Measurements from ENCODE around the gene LIX1L. TPM values are rescaled to one million over a fixed set of nuclear protein-coding genes. Genes with fewer than 3 reads are reported as not detected.

Gene LIX1L
- total RNA-seq, 1 donor from 2014 or later, result 13.6 TPM

DNA sequence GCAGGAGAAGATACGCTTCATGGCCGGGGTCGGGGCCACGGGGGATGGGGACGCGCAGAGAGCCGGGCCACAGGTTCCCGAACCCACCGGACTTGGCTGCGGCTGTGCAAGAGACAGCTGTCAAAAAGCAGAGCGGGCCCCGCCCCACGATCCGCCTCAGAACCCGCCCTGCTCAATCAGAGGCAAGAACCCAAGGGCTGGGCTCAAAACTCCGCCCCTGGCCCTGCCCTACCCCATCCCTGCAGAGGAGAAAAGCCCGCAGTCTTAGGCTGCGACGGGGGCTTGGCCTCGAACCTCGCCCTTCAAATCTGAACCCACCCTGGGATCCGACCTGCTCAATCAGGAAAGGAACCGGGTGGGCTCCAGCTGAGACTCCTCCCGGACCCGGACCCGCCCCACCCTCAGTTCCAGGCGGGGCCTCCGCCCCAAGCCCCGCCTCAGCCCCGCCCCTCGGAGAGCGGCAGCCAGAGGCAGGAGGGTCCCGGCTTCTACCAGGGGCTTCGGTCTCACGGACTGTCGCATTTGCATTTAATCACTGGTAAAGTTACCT is 72.0 kb downstream of the LIX1L start, which contains the start of gene ANKRD35:
Gene ANKRD35 (minus strand): TSS at position 129 of the 550 bp plus-strand sequence. CDS start 108 bp downstream, at position 21.
- no peaks in the 10 kb centered on the region for H3K79me2 ChIP-seq (ENCODE audit: low read depth)
- no peak for TF ChIP-seq EZH2phosphoT487 (IDR thresholded peaks at IDR 0.05)
- peaks cover 22% of the 10 kb centered on the region for H3K27me3 Mint-ChIP-seq (ENCODE audit: insufficient read depth, low read depth)
- H3K9ac ChIP-seq, result no peak within 1 kb of the TSS
- H3K27ac Mint-ChIP-seq, result no peak within 1 kb of the TSS
- H3K4me3 ChIP-seq, result peak within 1 kb of the TSS; percentile 85
- H3K27ac ChIP-seq, result no peak within 1 kb of the TSS
- H3K36me3 Mint-ChIP-seq, result no peaks in the 10 kb centered on the region
- peaks cover 54% of the 10 kb centered on the region for H3K27me3 ChIP-seq
- peaks cover 16% of the 10 kb centered on the region for H3K4me1 Mint-ChIP-seq
- H3K4me3 Mint-ChIP-seq, result peak within 1 kb of the TSS; percentile 86
- DNase-seq (ENCODE audit: low spot score), result peak; percentile 94
- no peaks in the 10 kb centered on the region for H3K9me3 ChIP-seq (ENCODE audit: low read depth)
- H2AFZ ChIP-seq (replicated peaks), result peak within 1 kb of the TSS; percentile 99
- H4K20me1 ChIP-seq (ENCODE audit: low read depth), result no peaks in the 10 kb centered on the region
- no peaks in the 10 kb centered on the region for H3K9me3 Mint-ChIP-seq
- no peaks in the 10 kb centered on the region for H3K36me3 ChIP-seq
- H3F3A ChIP-seq (ENCODE audit: low read depth), result no peaks in the 10 kb centered on the region
- H3K4me1 ChIP-seq, result no peaks in the 10 kb centered on the region
- H3K4me2 ChIP-seq, result peak within 1 kb of the TSS; percentile 77

DNA sequence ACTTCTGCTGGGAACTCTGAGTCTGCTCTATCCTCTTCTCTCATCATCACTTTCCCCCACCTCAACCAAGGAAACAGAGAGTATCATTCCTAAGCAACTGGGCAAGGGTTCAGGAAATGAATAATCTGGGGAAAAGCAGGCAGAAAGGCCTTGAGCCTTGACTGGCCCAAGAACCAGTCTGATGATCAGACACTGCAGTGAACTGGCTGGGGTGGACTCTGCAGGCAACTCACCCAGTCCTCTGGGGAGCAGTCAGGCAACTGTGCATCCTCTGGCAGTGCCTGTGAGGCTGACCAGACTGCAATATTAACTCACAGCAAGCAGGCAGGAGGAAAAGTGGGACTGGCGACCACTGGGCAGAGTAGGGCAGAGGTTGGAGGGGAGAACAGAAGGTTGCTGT is 73.1 kb downstream of the LIX1L start:
- peaks cover 54% of the 10 kb centered on the region for H3K27me3 ChIP-seq
- no peaks in the 10 kb centered on the region for H3K9me3 ChIP-seq (ENCODE audit: low read depth)
- H3K79me2 ChIP-seq (ENCODE audit: low read depth), result no peaks in the 10 kb centered on the region
- peaks cover 22% of the 10 kb centered on the region for H3K27me3 Mint-ChIP-seq (ENCODE audit: insufficient read depth, low read depth)
- H3K27ac Mint-ChIP-seq, result no peak overlapping the region
- TF ChIP-seq EZH2 (IDR thresholded peaks at IDR 0.05) (no peak), EZH2phosphoT487 (IDR thresholded peaks at IDR 0.05) (no peak)
- TF ChIP-seq, protein P1, sequence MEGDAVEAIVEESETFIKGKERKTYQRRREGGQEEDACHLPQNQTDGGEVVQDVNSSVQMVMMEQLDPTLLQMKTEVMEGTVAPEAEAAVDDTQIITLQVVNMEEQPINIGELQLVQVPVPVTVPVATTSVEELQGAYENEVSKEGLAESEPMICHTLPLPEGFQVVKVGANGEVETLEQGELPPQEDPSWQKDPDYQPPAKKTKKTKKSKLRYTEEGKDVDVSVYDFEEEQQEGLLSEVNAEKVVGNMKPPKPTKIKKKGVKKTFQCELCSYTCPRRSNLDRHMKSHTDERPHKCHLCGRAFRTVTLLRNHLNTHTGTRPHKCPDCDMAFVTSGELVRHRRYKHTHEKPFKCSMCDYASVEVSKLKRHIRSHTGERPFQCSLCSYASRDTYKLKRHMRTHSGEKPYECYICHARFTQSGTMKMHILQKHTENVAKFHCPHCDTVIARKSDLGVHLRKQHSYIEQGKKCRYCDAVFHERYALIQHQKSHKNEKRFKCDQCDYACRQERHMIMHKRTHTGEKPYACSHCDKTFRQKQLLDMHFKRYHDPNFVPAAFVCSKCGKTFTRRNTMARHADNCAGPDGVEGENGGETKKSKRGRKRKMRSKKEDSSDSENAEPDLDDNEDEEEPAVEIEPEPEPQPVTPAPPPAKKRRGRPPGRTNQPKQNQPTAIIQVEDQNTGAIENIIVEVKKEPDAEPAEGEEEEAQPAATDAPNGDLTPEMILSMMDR (IDR thresholded peaks at IDR 0.05), result no peak
- H3K27ac ChIP-seq, result no peak overlapping the region
- H2AFZ ChIP-seq (replicated peaks), result no peak overlapping the region
- H3K4me1 Mint-ChIP-seq, result peaks cover 17% of the 10 kb centered on the region
- H3F3A ChIP-seq (ENCODE audit: low read depth), result peaks cover 6% of the 10 kb centered on the region
- no peak overlapping the region for H3K9ac ChIP-seq
- no peak overlapping the region for H3K4me2 ChIP-seq
- H4K20me1 ChIP-seq (ENCODE audit: low read depth), result no peaks in the 10 kb centered on the region
- no peak overlapping the region for H3K4me3 ChIP-seq
- no peaks in the 10 kb centered on the region for H3K9me3 Mint-ChIP-seq
- no peaks in the 10 kb centered on the region for H3K36me3 ChIP-seq
- peaks cover 8% of the 10 kb centered on the region for H3K4me1 ChIP-seq
- H3K4me3 Mint-ChIP-seq, result peak overlapping the region; percentile 86
- H3K36me3 Mint-ChIP-seq, result no peaks in the 10 kb centered on the region
- no peak for DNase-seq (ENCODE audit: low spot score)

Other genes starting within 250 kb of the LIX1L start
- not detected in 2 replicates for gene CD160, start 238.5 kb downstream of the LIX1L start, total RNA-seq (ENCODE audit: low replicate concordance)
- gene RNF115, start 133.9 kb downstream of the LIX1L start, total RNA-seq (ENCODE audit: low replicate concordance), result 9.7 and 12.9 TPM in 2 replicates
- 15.6 and 29.5 TPM in 2 replicates for gene POLR3C, start 133.8 kb downstream of the LIX1L start, total RNA-seq (ENCODE audit: low replicate concordance)
- 5.9 and 11.9 TPM in 2 replicates for gene NUDT17, start 112.4 kb downstream of the LIX1L start, total RNA-seq (ENCODE audit: low replicate concordance)
- gene PIAS3, start 98.9 kb downstream of the LIX1L start, total RNA-seq (ENCODE audit: low replicate concordance), result 15.7 and 33.7 TPM in 2 replicates
- gene ANKRD35, start 72.2 kb downstream of the LIX1L start, total RNA-seq (ENCODE audit: low replicate concordance), result 1.1 and 1.9 TPM in 2 replicates
- 0.06 and 0.15 TPM in 2 replicates for gene ITGA10, start 48.0 kb downstream of the LIX1L start, total RNA-seq (ENCODE audit: low replicate concordance)
- gene PEX11B, start 39.3 kb downstream of the LIX1L start, total RNA-seq (ENCODE audit: low replicate concordance), result 15.0 and 16.6 TPM in 2 replicates
- 242 and 320 TPM in 2 replicates for gene RBM8A, start 30.5 kb downstream of the LIX1L start, total RNA-seq (ENCODE audit: low replicate concordance)
- gene ANKRD34A, start 6.6 kb upstream of the LIX1L start, total RNA-seq (ENCODE audit: low replicate concordance), result 0.06 and 0.28 TPM in 2 replicates
- 11.1 and 12.0 TPM in 2 replicates for gene POLR3GL, start 6.7 kb upstream of the LIX1L start, total RNA-seq (ENCODE audit: low replicate concordance)
- gene TXNIP, start 38.6 kb upstream of the LIX1L start, total RNA-seq (ENCODE audit: low replicate concordance), result 177 and 213 TPM in 2 replicates
- not detected in 2 replicates for gene HJV, start 63.7 kb upstream of the LIX1L start, total RNA-seq (ENCODE audit: low replicate concordance)
- 0.71 TPM in 2 replicates for gene NBPF10, start 186.8 kb upstream of the LIX1L start, total RNA-seq (ENCODE audit: low replicate concordance)